AG04450 (cell line): ENCODE results near the gene TEDC2. TPM values are rescaled to one million over a fixed set of nuclear protein-coding genes. Genes with fewer than 3 reads are reported as not detected.
"Not testable (repeated sequence)": the region's sequence is repeated elsewhere in the genome, so short reads cannot be mapped to it uniquely, and the experiment has no call there.

Source experiments
- CTCF ChIA-PET: fragments of 300-600, 350-600 bp; formaldehyde crosslinking; extraction: SDS; loops from one replicate; lab custom pipeline; 2022; ENCODE audit warnings: antibody characterized with exemption, inconsistent platforms; lab: Charles Lee
- POLR2A ChIA-PET: fragments of 350-600 bp; formaldehyde crosslinking; extraction: SDS; loops from one replicate; lab custom pipeline; 2021; ENCODE audit warnings: antibody characterized with exemption, inconsistent platforms; lab: Yijun Ruan, JAX
- DNase-seq: peaks from one replicate; pipeline ENCODE4 v3.0.0-alpha.2; 2011; ENCODE audit warnings: low read depth, low spot score
- H3K27ac ChIP-seq: one replicate; pipeline ENCODE4 v1.5.1; 2012; ENCODE audit warnings: low read depth, low read length, control low read depth
- H3K27me3 ChIP-seq: one replicate; pipeline ENCODE4 v1.6.0; 2012; ENCODE audit warnings: low read length; ENCODE audit not compliant: control insufficient read depth, insufficient read depth
- H3K4me3 ChIP-seq: 2 replicates; pipeline ENCODE4 v1.5.1; 2011; ENCODE audit warnings: mild to moderate bottlenecking, low read depth, low read length, control low read depth
- H3K9me3 ChIP-seq: 2 replicates; pipeline ENCODE4 v1.5.1; 2012; ENCODE audit warnings: low read length; ENCODE audit not compliant: control insufficient read depth, insufficient read depth
- CTCF ChIP-seq: IDR thresholded peaks from 2 replicates; pipeline ENCODE4 v1.5.1; 2011; ENCODE audit warnings: low read depth, low read length, control low read depth, inconsistent platforms
- polyA plus RNA-seq: library from polyadenylated mRNA; depleted of rRNA; stranded (reverse); fragments of >200 nt; gene quantifications from 2 replicates; pipeline ENCODE4 v1.2.3, GENCODE V29; 2011

The TEDC2 gene
- polyA plus RNA-seq, 1 experiment: 1.8 TPM

GRCh38 chr16:2429771-2430663 is 29.9 kb upstream of the TEDC2 start:
- H3K27ac ChIP-seq: peak overlapping the region; percentile 21

GRCh38 chr16:2432286-2432685 is 27.6 kb upstream of the TEDC2 start:
- H3K9me3 ChIP-seq: no peaks in the 10 kb centered on the region
- H3K27ac ChIP-seq: no peak overlapping the region
- no peak overlapping the region for H3K4me3 ChIP-seq
- TF ChIP-seq CTCF: no peak
- ChIA-PET POLR2A (no interaction called here), CTCF (no interaction called here)
- no peak for DNase-seq
- no peaks in the 10 kb centered on the region for H3K27me3 ChIP-seq

More at GRCh38 chr16:2429771-2430663, 29.9 kb upstream of the TEDC2 start:
- no peak for DNase-seq
- Histone ChIP-seq H3K27me3 (no peaks in the 10 kb centered on the region), H3K9me3 (no peaks in the 10 kb centered on the region), H3K4me3 (peak overlapping the region; percentile 77)
- ChIA-PET CTCF (interaction anchor here (0.7 to 2.1 kb wide), 2 partner anchors 71 to 73 kb away, joined by 3 to 16 read pairs; no protein-coding TSS in a partner anchor), POLR2A (interaction anchor here (0.6 to 1.0 kb wide), 4 partner anchors 30 to 102 kb away, joined by 3 to 4 read pairs (median 3); partner anchors contain the start of gene TEDC2)
- TF ChIP-seq CTCF: peak; percentile 14; the same call in 1 of the 2 replicates

GRCh38 chr16:2432801-2433505 is 27.0 kb upstream of the TEDC2 start:
- no peak for DNase-seq
- H3K27ac ChIP-seq: no peak overlapping the region
- H3K4me3 ChIP-seq: no peak overlapping the region
- POLR2A ChIA-PET: no interaction called here
- no peaks in the 10 kb centered on the region for H3K27me3 ChIP-seq
- H3K9me3 ChIP-seq: no peaks in the 10 kb centered on the region
- CTCF ChIA-PET: no interaction called here
- TF ChIP-seq CTCF: no peak

GRCh38 chr16:2435236-2435635 is 24.7 kb upstream of the TEDC2 start:
- POLR2A ChIA-PET, H3K27ac ChIP-seq, H3K9me3 ChIP-seq, H3K27me3 ChIP-seq, H3K4me3 ChIP-seq, DNase-seq: not testable (repeated sequence)
- CTCF ChIA-PET: interaction anchor here (1.9 kb wide), 1 partner anchor 66 kb away, joined by 5 read pairs; no protein-coding TSS in a partner anchor

GRCh38 chr16:2436110-2436509 is 23.8 kb upstream of the TEDC2 start:
- ChIA-PET POLR2A (no interaction called here), CTCF (interaction anchor here (1.9 kb wide), 1 partner anchor 66 kb away, joined by 5 read pairs; no protein-coding TSS in a partner anchor)
- Histone ChIP-seq H3K9me3 (no peaks in the 10 kb centered on the region), H3K27me3 (no peaks in the 10 kb centered on the region), H3K27ac (peak overlapping the region; percentile 21), H3K4me3 (no peak overlapping the region)
- no peak for TF ChIP-seq CTCF
- DNase-seq: no peak
